CD4-positive, alpha-beta T cell treated with Interleukin-12 subunit alpha and Interleukin-12 subunit beta, for 1 hour (primary cell): Measurements from ENCODE around the gene ENTPD2.

Source experiments
- DNase-seq: peaks from one replicate; pipeline ENCODE4 v3.0.0-alpha.2; 2020

The ENTPD2 gene

GRCh38 chr9:137028263-137029057 is 25.4 kb downstream of the ENTPD2 start:
- peak; percentile 81 for DNase-seq

DNA sequence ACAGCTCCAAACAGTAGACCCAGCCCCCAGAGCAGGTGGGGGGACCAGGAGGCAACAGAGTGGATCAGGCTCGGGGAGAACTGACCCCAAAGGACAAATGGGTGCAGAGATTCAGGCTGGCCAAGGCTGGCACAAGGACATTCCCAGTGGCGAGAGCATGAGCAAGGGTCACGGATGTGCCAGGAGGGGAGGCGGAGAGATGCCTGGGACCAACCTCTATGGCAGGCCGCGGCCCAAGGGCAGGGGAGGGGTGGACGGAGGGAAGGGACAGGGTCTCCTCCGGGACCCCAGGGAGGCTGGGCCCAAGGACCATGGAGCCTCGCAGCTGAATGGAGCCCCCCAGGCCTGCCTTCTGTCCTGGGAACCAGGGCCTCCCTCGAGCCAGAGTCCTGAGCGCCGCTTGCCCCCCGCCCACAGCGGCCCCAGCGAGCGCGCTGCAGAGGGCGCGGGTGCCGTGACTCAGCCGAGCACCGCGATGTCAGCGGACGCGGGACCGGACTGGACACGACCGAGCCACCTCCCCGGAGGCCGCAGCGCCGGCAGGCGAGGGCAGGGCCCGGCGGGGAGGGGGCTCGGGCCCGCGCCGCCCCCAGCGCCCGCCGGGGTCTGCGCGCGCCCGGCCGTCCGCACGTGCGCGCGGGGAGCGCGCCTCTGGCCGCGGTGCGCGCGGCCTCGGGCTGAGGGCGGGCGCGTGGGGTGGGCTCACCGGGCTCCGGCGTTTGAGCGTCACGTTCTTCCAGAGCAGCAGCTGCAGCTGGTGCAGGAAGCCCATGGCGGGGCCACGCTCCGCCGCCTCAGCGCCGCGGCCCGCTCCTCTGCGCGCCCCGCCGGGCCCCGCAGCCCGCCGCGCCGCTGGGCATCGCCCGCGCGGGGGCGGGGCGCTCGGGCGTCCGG is 26.2 kb downstream of the ENTPD2 start, which contains the start of gene ABCA2:
TSS of gene ABCA2 (minus strand) at position 869 of the 894 bp plus-strand sequence. CDS start at position 772, 97 bp downstream.
- no peak for DNase-seq

- no peak for DNase-seq
Measured at GRCh38 chr9:137026828-137027227, 27.0 kb downstream of the ENTPD2 start.

DNA sequence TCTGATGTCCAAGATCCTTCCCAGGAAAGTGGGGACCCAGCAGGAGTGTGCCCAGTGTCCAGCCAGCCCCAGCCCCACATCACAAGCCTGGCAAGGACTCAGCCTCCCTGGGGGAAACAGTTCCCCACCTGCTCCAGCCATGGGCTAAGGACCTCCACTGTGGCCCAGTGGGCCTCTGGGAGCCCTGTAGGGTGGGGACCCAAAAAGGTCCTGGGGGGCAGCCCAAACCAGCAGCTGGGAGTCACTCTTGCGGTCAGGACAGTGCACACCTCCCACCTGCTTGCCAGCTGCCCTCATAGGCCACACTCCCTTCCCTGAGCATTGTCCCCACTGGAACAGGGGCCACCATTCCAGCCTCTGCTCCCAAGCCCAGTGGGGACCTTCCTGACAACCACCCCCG is 27.5 kb downstream of the ENTPD2 start:
- DNase-seq = no peak

- DNase-seq = no peak
Measured at GRCh38 chr9:137025517-137025966, 28.3 kb downstream of the ENTPD2 start.

DNA sequence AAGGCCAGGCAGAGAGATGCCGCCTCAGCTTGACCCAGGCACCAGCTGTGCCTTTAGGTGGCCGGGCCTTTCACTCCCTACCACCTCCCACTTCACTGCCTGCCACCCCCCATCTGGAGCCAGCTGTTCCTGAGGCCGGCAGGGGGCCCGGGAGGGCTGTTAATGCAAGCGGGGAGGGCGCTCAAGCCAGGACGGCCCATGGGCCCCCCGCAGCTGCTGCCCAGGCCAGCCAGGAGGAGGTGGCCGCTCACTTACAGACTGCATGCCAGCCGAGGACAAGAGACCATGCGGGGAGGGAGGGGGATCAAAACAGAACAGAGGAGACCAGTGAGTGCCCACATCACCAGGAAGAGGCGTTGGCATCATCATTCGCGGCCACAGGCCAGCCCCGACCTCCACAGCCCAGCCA is 30.3 kb downstream of the ENTPD2 start:
- DNase-seq = no peak

DNA sequence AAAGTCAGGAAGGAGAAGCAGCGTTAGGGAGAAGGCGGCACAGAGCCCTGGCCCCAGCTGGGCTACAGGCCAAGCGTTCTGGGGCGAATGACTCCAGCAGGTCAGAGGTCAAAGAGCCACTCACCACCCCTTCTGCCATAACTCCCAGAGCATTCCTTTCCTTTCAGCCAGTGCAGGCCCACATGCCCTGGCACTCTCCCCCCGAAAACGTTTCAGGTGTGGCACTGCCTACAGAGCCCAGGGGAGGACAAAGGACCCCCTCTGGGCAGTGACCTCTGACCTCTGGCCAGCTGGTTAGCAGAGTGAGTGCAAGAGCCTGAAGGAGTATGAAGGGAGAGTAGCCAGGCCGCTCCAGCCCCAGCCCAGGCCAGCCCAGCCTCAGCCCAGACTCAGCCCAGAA is 30.7 kb downstream of the ENTPD2 start:
- DNase-seq = no peak

DNA sequence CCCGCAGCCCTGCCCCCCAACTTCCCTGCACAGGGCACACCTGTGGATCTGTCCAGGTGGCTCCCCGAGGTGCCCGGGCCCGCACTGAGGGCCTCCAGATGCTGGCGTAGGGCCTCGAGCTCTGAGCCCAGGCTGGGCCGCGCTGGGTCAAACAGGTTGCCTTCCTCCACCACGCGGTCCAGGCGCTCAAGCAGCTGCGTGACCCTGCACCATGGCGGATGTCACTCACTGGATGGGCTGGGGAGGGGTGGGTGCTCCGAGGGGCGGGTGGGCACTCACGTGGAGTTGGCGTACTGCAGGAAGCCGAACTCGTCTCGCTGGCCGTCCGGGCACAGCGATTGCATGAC is 31.2 kb downstream of the ENTPD2 start:
- DNase-seq = no peak

- DNase-seq = peak; percentile 76
Measured at GRCh38 chr9:137021979-137022661, 31.7 kb downstream of the ENTPD2 start.

- DNase-seq = no peak
Measured at GRCh38 chr9:137021568-137021978, 32.3 kb downstream of the ENTPD2 start.

GRCh38 chr9:137020771-137021567 is 32.9 kb downstream of the ENTPD2 start:
- DNase-seq = no peak

DNA sequence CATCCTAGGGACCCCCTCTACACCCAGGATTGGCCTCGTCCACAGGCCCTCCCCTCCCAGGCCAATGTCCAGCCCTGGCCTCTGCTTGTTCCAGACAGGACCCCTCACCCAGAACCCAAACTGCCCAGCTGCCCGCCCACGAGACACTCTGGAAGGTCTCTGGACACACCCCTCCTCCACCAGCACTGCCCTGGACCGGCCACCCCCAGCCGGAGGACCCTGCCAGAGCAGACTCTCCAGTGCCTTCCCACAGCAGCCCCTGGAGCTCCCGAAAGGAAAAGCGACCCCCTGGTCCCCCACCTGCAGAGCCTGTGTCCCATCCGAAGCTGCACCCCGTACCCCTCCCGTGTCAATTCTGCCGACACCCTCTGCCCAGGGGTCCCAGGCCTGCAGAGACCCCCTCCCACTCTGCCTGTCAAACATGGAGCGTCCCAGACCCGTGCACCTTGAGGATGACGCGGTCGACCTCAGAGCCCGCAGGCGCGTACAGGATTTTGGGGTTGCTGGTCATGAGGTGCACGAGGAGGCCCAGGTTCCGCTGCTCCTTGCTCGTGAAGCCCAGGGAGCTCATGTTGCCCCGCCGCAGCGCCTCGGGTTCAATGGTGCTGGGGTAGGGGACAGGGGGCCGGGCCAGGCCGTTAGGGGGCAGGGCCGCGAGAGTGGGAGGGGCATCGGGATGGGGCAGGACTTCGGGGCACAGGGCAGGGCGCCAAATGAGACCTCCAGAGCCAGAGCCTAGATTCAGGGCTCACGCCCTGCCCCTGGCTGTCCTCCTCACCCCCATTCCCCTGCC is 33.8 kb downstream of the ENTPD2 start:
- DNase-seq = no peak

GRCh38 chr9:137018761-137019559 is 34.9 kb downstream of the ENTPD2 start:
- DNase-seq = no peak

DNA sequence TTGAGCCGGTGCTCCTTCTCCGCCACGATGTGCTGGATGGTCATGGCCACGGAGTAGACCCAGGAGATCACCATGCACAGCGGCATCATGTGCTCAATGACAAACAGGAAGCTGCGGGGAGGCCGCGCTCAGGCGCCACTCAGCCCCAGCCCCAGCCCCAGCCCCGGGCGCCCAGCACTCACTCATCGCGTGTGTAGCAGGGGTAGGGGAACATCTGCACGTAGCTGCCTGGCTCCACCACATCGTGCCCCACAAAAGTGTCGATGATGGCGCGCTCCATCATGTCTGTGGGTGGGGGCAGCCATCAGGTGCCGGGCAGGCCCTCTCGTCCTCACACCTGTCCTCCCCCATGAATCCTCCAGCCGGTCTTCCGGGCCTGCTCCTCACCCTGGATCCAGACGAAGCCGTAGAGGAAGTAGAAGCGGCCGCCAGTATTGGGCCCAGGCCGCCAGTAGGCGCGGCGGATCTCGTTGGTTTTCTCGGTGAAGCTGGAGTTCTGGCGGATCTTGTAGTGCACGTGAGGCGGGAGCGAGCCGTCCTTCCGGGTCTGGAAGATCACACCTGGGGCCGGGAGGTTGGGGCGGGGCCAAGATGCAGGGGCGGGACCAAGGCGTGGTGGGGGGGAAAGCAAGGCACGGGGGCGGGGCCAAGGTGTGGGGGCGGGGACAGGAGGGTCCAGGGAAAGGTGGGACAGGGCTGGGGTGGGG is 35.9 kb downstream of the ENTPD2 start:
- no peak for DNase-seq

DNA sequence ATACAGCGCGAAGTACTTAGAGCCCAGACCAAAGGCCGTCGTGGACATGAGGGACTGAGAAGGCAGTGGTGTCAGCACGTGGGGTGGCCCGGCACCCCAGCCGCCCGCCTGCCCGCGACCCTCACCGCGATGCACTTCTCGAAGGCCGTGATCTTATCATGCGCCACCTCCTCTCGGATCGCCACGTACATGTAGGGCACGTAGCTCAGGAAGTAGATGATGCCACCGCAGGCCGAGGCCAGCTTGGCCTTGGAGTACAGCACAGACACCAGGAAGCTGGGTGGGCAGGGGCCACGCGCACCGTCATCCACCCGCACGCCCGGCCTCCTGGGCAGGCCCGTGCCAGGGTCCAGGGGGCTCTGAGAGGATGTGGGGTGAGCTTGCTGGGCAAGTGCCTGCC is 36.8 kb downstream of the ENTPD2 start:
- no peak for DNase-seq

DNA sequence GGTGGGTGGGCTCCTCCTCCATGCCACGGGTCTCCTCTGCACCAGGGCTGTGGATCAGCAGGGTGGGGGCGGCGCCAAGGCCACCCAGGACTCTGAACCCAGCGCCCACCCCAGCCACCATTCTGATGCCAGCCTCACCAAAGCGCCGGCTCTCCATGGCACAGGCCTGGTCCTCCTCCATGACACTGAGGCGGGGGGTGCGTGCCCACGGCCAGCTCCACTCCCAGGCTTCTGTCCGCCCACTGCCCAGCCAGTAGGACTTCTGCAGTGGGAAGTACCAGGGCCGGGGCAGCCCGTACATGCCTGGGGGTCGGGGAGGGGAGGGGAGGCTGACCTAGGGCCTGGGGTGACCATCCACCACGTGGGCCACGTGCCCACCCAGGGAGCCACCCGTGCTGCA is 37.4 kb downstream of the ENTPD2 start:
- DNase-seq = no peak

- DNase-seq = no peak
Measured at GRCh38 chr9:137015976-137016375, 37.9 kb downstream of the ENTPD2 start.

GRCh38 chr9:137015540-137015930 is 38.3 kb downstream of the ENTPD2 start:
- DNase-seq = no peak

DNA sequence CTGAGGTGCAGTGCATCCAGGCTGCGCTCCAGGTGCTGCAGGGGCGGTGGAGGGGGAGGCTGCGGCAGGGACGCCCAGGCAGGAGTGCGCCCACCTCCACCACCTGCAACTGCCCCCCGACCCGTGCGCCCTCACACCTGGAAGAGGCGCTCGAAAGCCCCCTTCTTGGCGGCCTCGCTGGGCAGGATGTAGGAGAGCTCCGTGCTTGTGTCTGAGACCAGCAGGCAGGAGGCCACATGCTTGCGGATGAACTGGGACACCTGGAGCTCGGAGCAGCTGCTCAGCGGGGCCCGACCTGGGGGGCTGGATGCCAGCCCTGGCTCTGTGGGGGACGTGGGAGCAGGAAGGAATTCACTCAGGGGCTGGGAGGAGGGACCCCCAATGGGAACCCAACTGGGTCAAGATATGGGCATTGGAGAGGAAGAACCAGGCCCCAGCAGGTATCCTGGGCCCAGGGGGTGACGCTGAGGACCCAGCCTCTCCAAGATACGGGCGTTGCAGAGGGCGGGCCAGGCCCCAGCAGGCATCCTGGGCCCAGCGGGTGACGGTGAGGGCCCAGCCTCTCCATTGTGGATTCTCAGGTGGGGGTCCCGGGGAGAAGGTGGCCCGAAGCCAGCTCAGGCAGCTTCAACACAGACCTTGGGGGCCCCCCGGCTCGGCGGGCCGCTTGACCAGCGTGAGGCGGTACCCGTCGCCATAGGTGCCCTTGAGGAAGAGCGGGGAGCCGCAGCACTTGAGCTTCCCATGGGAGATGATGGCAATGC is 38.9 kb downstream of the ENTPD2 start:
- DNase-seq = no peak
